Keratinocyte (primary cell): ENCODE results near the gene IQSEC3. TPM values are rescaled to one million over a fixed set of nuclear protein-coding genes. Genes with fewer than 3 reads are reported as not detected.
A peak's percentile ranks its signal among the peaks of the same experiment; 100 is the strongest.

Experiments
- DNase-seq: peaks from one replicate; pipeline ENCODE4 v3.0.0-alpha.2; 2011; ENCODE audit warnings: low read depth, missing footprints, low spot score
- FAIRE-seq: peaks from 2 replicates; lab custom pipeline; 2011; peaks lifted over from hg19 to GRCh38; lab: Jason Lieb, UNC
- H2AFZ ChIP-seq: 2 replicates; pipeline ENCODE4 v1.6.0; 2012; ENCODE audit warnings: low read length, control low read depth, inconsistent platforms; ENCODE audit not compliant: control insufficient read depth
- H3K27ac ChIP-seq: 2 replicates; pipeline ENCODE4 v1.5.1; 2011; ENCODE audit warnings: low read length; ENCODE audit not compliant: control insufficient read depth, insufficient read depth
- H3K27me3 ChIP-seq: 3 replicates; pipeline ENCODE4 v1.6.0; 2011; ENCODE audit warnings: low read length; ENCODE audit not compliant: control insufficient read depth, insufficient read depth; ENCODE audit errors: extremely low read depth
- H3K36me3 ChIP-seq, 2 experiments: 2 replicates in 1 of 2; 3 replicates in 1 of 2; pipeline ENCODE4 v1.5.1; 2011; ENCODE audit warnings: low read length in 2 of 2, mild to moderate bottlenecking in 1 of 2; ENCODE audit not compliant: control insufficient read depth in 2 of 2, insufficient read depth in 2 of 2; ENCODE audit errors: extremely low read depth in 1 of 2
- H3K4me1 ChIP-seq: 3 replicates; pipeline ENCODE4 v1.5.1; 2011; ENCODE audit warnings: low read length; ENCODE audit not compliant: control insufficient read depth, insufficient read depth; ENCODE audit errors: extremely low read depth
- H3K4me2 ChIP-seq: 3 replicates; pipeline ENCODE4 v1.6.0; 2011; ENCODE audit warnings: low read depth, low read length; ENCODE audit not compliant: control insufficient read depth, insufficient read depth; ENCODE audit errors: extremely low read depth
- H3K4me3 ChIP-seq, 3 experiments: fragments of 200-600 bp in 1 of 3; sonication (generic) in 1 of 3; 2 replicates in 2 of 3; 3 replicates in 1 of 3; pipeline ENCODE4 v1.5.1; 2011 to 2016; ENCODE audit warnings: low read length in 3 of 3, mild to moderate bottlenecking in 3 of 3, control low read depth in 2 of 3, inconsistent platforms in 1 of 3, low read depth in 1 of 3, mixed read lengths in 1 of 3, mixed run types in 1 of 3, moderate library complexity in 1 of 3; ENCODE audit not compliant: control insufficient read depth in 2 of 3, insufficient read depth in 2 of 3; ENCODE audit errors: extremely low read depth in 1 of 3
- H3K79me2 ChIP-seq: 2 replicates; pipeline ENCODE4 v1.6.0; 2012; ENCODE audit warnings: low read length; ENCODE audit not compliant: control insufficient read depth, insufficient read depth
- H3K9ac ChIP-seq: 3 replicates; pipeline ENCODE4 v1.6.0; 2011; ENCODE audit warnings: low read length; ENCODE audit not compliant: control insufficient read depth, insufficient read depth; ENCODE audit errors: extremely low read depth
- H3K9me1 ChIP-seq: 3 replicates; pipeline ENCODE4 v1.6.0; 2011; ENCODE audit warnings: low read length; ENCODE audit not compliant: control insufficient read depth, insufficient read depth; ENCODE audit errors: extremely low read depth
- H3K9me3 ChIP-seq: 2 replicates; pipeline ENCODE4 v1.5.1; 2012; ENCODE audit warnings: low read depth, low read length; ENCODE audit not compliant: control insufficient read depth
- H4K20me1 ChIP-seq: 3 replicates; pipeline ENCODE4 v1.6.0; 2011; ENCODE audit warnings: low read length; ENCODE audit not compliant: control insufficient read depth, insufficient read depth; ENCODE audit errors: extremely low read depth
- CTCF ChIP-seq, 3 experiments: IDR thresholded peaks in 1 of 3; conservative IDR thresholded peaks in 1 of 3; optimal IDR thresholded peaks in 1 of 3; 2 replicates in 2 of 3; 3 replicates in 1 of 3; pipeline versions ENCODE3 to v1.5.1; 2011; ENCODE audit warnings: low read length in 3 of 3, mild to moderate bottlenecking in 3 of 3, moderate library complexity in 2 of 3, control low read depth in 1 of 3, inconsistent platforms in 1 of 3; ENCODE audit not compliant: insufficient read depth in 2 of 3; ENCODE audit errors: extremely low read depth in 1 of 3
- EZH2 ChIP-seq: IDR thresholded peaks from one replicate; pipeline ENCODE4 v1.6.1; 2012; ENCODE audit warnings: inconsistent platforms, mild to moderate bottlenecking, low read length, moderate library complexity
- dilution Hi-C: fragments of 300-500 bp; cut with MboI; formaldehyde crosslinking; loops from one replicate; pipeline ENCODE4 v1.7.0; 2020; ENCODE audit warnings: low sequenced_read_pairs; ENCODE audit not compliant: extremely low pct_ligation_motif_present
- polyA plus RNA-seq, 5 experiments: library from polyadenylated mRNA; depleted of rRNA in 3 of 5; stranded (reverse) in 3 of 5; stranded (forward) in 1 of 5; unstranded in 1 of 5; fragments of >200 nt; gene quantifications; 1 replicate in 1 of 5; 2 replicates in 3 of 5; 3 replicates in 1 of 5; pipeline versions ENCODE4 v1.2.1 to v1.2.3, GENCODE V29; 2011 to 2012; ENCODE audit warnings: missing spikeins in 2 of 5, low read depth in 1 of 5, low replicate concordance in 1 of 5

The IQSEC3 gene
- polyA plus RNA-seq, 1 donor (not counting 4 experiments of a cell fraction or from before 2014, with no cell fraction given): not detected

DNA sequence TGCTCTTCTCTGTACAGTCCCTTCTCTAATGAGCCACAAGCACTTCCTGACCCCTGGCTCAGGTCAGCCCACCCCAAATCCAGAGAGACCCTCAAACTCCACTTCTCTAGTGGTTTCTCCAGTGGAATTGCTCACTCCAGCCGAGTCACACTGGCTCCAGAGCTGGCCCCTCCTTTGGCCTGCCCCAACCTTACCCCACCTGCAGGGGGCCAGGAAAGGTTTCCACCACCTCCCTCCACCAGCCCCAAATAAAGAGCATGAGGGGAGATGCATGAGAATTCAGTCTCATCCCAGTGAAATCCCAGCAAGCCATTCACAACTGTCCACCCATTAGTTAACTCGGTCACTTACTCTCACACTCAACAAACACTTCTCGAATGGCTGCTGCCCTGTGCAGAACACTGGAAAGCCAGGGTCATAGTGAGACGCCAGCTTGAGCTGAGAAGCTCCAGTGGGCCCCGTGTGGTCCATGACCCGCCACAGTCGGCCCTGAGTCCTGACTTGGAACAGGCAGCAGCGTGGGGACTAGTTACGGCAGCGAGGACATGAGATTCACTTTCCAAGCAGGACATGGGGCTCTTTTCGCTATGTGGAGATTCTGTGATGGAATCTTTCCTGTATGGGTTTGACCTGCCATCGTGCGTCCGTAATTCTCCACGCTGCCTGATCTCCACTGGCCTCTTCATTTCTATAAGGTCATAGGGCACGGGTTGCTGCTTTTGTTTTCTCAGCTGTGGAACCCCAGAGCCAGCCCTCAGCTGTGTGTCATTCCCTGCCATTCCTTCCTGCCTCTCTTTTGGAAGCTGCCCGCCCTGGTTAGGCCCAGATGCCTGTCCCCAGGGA, 103.2 kb downstream of the IQSEC3 start:
- Histone ChIP-seq H3K4me1 (no peaks in the 10 kb centered on the region), H3K27ac (no peak overlapping the region), H3K27me3 (peaks cover 40% of the 10 kb centered on the region), H3K4me2 (no peak overlapping the region), H3K9me3 (no peaks in the 10 kb centered on the region), H4K20me1 (no peaks in the 10 kb centered on the region), H2AFZ (no peak overlapping the region), H3K79me2 (no peaks in the 10 kb centered on the region), H3K9me1 (no peaks in the 10 kb centered on the region), H3K4me3 (no peak overlapping the region), H3K36me3 (no peaks in the 10 kb centered on the region), H3K9ac (no peak overlapping the region)
- DNase-seq (no peak), FAIRE-seq (no peak)
- dilution Hi-C loops: no loop called here
- TF ChIP-seq EZH2 (no peak), CTCF (optimal IDR thresholded peaks at IDR 0.05 in 1 of 3, IDR thresholded peaks at IDR 0.05 in 1 of 3, conservative IDR thresholded peaks at IDR 0.05 in 1 of 3; ENCODE audit: extremely low read depth in 1 of 3, insufficient read depth in 2 of 3, low read length in 3 of 3) (peak in 2 of 3 experiments; percentile 12 to 22)

- dilution Hi-C loops: no loop called here
Observed at GRCh38 chr12:170371-171225, 104.0 kb downstream of the IQSEC3 start.

More at GRCh38 chr12:170371-171225, 104.0 kb downstream of the IQSEC3 start:
- Histone ChIP-seq H3K4me1 (no peaks in the 10 kb centered on the region), H3K9me3 (no peaks in the 10 kb centered on the region), H3K36me3 (no peaks in the 10 kb centered on the region), H3K4me2 (no peak overlapping the region), H3K4me3 (no peak overlapping the region), H3K27ac (no peak overlapping the region), H4K20me1 (no peaks in the 10 kb centered on the region), H2AFZ (no peak overlapping the region), H3K79me2 (no peaks in the 10 kb centered on the region), H3K9ac (no peak overlapping the region), H3K9me1 (no peaks in the 10 kb centered on the region), H3K27me3 (peaks cover 40% of the 10 kb centered on the region)
- DNase-seq (no peak), FAIRE-seq (no peak)
- TF ChIP-seq EZH2 (no peak), CTCF (optimal IDR thresholded peaks at IDR 0.05 in 1 of 3, IDR thresholded peaks at IDR 0.05 in 1 of 3, conservative IDR thresholded peaks at IDR 0.05 in 1 of 3; ENCODE audit: extremely low read depth in 1 of 3, insufficient read depth in 2 of 3, low read length in 3 of 3) (no peak)
